HEK293T (cell line): Measurements from ENCODE around the gene CD79A.

Source experiments
- CTCF ChIA-PET: fragments of 350-600 bp; formaldehyde crosslinking; extraction: SDS; loops from one replicate; lab custom pipeline; 2021; ENCODE audit warnings: antibody characterized with exemption, inconsistent platforms; lab: Yijun Ruan, JAX
- POLR2A ChIA-PET: fragments of 350-600 bp; formaldehyde crosslinking; extraction: SDS; loops from one replicate; lab custom pipeline; 2020; ENCODE audit warnings: antibody characterized with exemption, inconsistent platforms; lab: Yijun Ruan, JAX
- DNase-seq: peaks from one replicate; pipeline ENCODE4 v3.0.0; 2012; ENCODE audit warnings: mixed read lengths; ENCODE audit errors: extremely low spot score
- ARNT ChIP-seq: fragments of 450-650 bp; IDR thresholded peaks from 2 replicates; pipeline ENCODE4 v1.6.1; 2017; ENCODE audit warnings: mild to moderate bottlenecking
- BHLHE40 ChIP-seq: fragments of 450-650 bp; IDR thresholded peaks from 2 replicates; pipeline ENCODE4 v1.6.1; 2016; ENCODE audit warnings: mild to moderate bottlenecking, moderate library complexity, borderline replicate concordance
- CTBP1 ChIP-seq: fragments of 450-650 bp; IDR thresholded peaks from 2 replicates; pipeline ENCODE4 v1.6.1; 2016; ENCODE audit warnings: borderline replicate concordance
- ELF4 ChIP-seq: fragments of 450-650 bp; IDR thresholded peaks from 2 replicates; pipeline ENCODE4 v1.6.1; 2017; ENCODE audit warnings: antibody characterized with exemption
- FOXA1 ChIP-seq: fragments of 450-650 bp; IDR thresholded peaks from 2 replicates; pipeline ENCODE4 v1.6.1; 2016; ENCODE audit warnings: mild to moderate bottlenecking
- FOXK2 ChIP-seq: fragments of 450-650 bp; IDR thresholded peaks from 2 replicates; pipeline ENCODE4 v1.6.1; 2016; ENCODE audit warnings: mild to moderate bottlenecking
- FOXM1 ChIP-seq: fragments of 450-650 bp; IDR thresholded peaks from 2 replicates; pipeline ENCODE4 v1.6.1; 2017; ENCODE audit warnings: mild to moderate bottlenecking, borderline replicate concordance
- HDGF ChIP-seq: fragments of 450-650 bp; IDR thresholded peaks from 2 replicates; pipeline ENCODE4 v1.6.1; 2017; ENCODE audit warnings: antibody characterized with exemption, borderline replicate concordance
- L3MBTL2 ChIP-seq: fragments of 450-650 bp; conservative IDR thresholded peaks from 2 replicates; pipeline ENCODE4 v1.6.1; 2016; ENCODE audit warnings: mild to moderate bottlenecking
- LEF1 ChIP-seq: fragments of 450-650 bp; IDR thresholded peaks from 2 replicates; pipeline ENCODE4 v1.6.1; 2017; ENCODE audit warnings: mild to moderate bottlenecking, borderline replicate concordance
- NFRKB ChIP-seq: fragments of 450-650 bp; IDR thresholded peaks from 2 replicates; pipeline ENCODE4 v1.6.1; 2016; ENCODE audit warnings: mild to moderate bottlenecking, moderate library complexity
- PKNOX1 ChIP-seq: fragments of 450-650 bp; IDR thresholded peaks from 2 replicates; pipeline ENCODE4 v1.6.1; 2016
- SP1 ChIP-seq: fragments of 450-650 bp; IDR thresholded peaks from 2 replicates; pipeline ENCODE4 v1.6.1; 2017
- SUZ12 ChIP-seq: fragments of 450-650 bp; IDR thresholded peaks from 2 replicates; pipeline ENCODE4 v1.6.1; 2016; ENCODE audit warnings: mild to moderate bottlenecking
- TARDBP ChIP-seq: fragments of 450-650 bp; IDR thresholded peaks from 2 replicates; pipeline ENCODE4 v1.6.1; 2016
- ZNF384 ChIP-seq: fragments of 450-650 bp; IDR thresholded peaks from 2 replicates; pipeline ENCODE4 v1.6.1; 2016

Gene CD79A

GRCh38 chr19:41879080-41879479, 2.0 kb downstream of the CD79A start:
- ChIA-PET CTCF (no interaction called here), POLR2A (no interaction called here)
- no peak for DNase-seq
- TF ChIP-seq CTBP1 (no peak), ARNT (no peak), FOXA1 (no peak), ELF4 (no peak)

GRCh38 chr19:41879670-41880328, 2.7 kb downstream of the CD79A start:
- ChIA-PET POLR2A (interaction anchor here (1.7 kb wide), 1 partner anchor 20 kb away, joined by 5 read pairs; the partner anchor contains the start of gene RPS19), CTCF (no interaction called here)
- no peak for DNase-seq
- TF ChIP-seq FOXA1 = no peak
- TF ChIP-seq NFRKB = no peak
- TF ChIP-seq SUZ12 = no peak
- no peak for TF ChIP-seq HDGF
- TF ChIP-seq FOXM1 = no peak
- no peak for TF ChIP-seq ARNT
- no peak for TF ChIP-seq LEF1
- no peak for TF ChIP-seq SP1
- no peak for TF ChIP-seq PKNOX1
- TF ChIP-seq BHLHE40 = no peak
- TF ChIP-seq ZNF384 = no peak
- TF ChIP-seq FOXK2 = no peak
- TF ChIP-seq TARDBP = no peak

- no peak for DNase-seq
- CTCF ChIA-PET = no interaction called here
- no peak for TF ChIP-seq TARDBP
- POLR2A ChIA-PET = interaction anchor here (1.7 kb wide), 1 partner anchor 21 kb away, joined by 5 read pairs; the partner anchor contains the start of gene RPS19
These were observed 3.2 kb downstream of the CD79A start for GRCh38 chr19:41880329-41880708.

GRCh38 chr19:41882568-41883462, 5.7 kb downstream of the CD79A start, which contains the start of gene ARHGEF1:
TSS of gene ARHGEF1 (plus strand) at chr19:41883184. CDS start at chr19:41888083, 4,899 bp downstream.
- DNase-seq = no peak
- no peak for TF ChIP-seq L3MBTL2
- no peak for TF ChIP-seq ELF4
- TF ChIP-seq CTBP1 = no peak
- ChIA-PET CTCF (no interaction called here), POLR2A (interaction anchor here (1.2 to 1.6 kb wide), 2 partner anchors 45 to 48 kb away, joined by 3 to 8 read pairs; partner anchors contain the start of gene ERFL)

GRCh38 chr19:41883463-41883820, 6.4 kb downstream of the CD79A start:
- DNase-seq = no peak
- no peak for TF ChIP-seq BHLHE40
- TF ChIP-seq FOXM1 = no peak
- no peak for TF ChIP-seq NFRKB
- TF ChIP-seq FOXA1 = no peak
- TF ChIP-seq HDGF = no peak
- no peak for TF ChIP-seq CTBP1
- ChIA-PET CTCF (no interaction called here), POLR2A (interaction anchor here (1.2 to 2.8 kb wide), 3 partner anchors 24 to 47 kb away, joined by 3 to 17 read pairs (median 8); partner anchors contain the start of genes ERFL and RPS19)

GRCh38 chr19:41883821-41884733, 7.0 kb downstream of the CD79A start:
- ChIA-PET CTCF (no interaction called here), POLR2A (interaction anchor here (0.6 to 2.8 kb wide), 14 partner anchors 8 to 146 kb away, joined by 3 to 17 read pairs (median 4); partner anchors contain the start of genes ERFL, RABAC1 and RPS19)
- DNase-seq = peak; percentile 98
- TF ChIP-seq FOXM1 (no peak), PKNOX1 (peak; percentile 89), ELF4 (peak; percentile 58; the same call in 1 of the 2 replicates), ARNT (no peak), TARDBP (no peak)
